Ishikawa (cell line): Measurements from ENCODE around the gene MYO9A.

Experiments
- CEBPB ChIP-seq: IDR thresholded peaks from 2 replicates; pipeline ENCODE4 v1.6.1; 2012
- EGR1 ChIP-seq: IDR thresholded peaks from 2 replicates; pipeline ENCODE4 v1.6.1; 2012
- EP300 ChIP-seq: IDR thresholded peaks from 2 replicates; pipeline ENCODE4 v1.6.1; 2012; ENCODE audit warnings: borderline replicate concordance
- TAF1 ChIP-seq: IDR thresholded peaks from 2 replicates; pipeline ENCODE4 v1.6.1; 2012; ENCODE audit warnings: low read depth, mild to moderate bottlenecking
- TF ChIP-seq, protein P1 (sequence below): IDR thresholded peaks from 2 replicates; pipeline ENCODE4 v1.6.1; 2012; ENCODE audit warnings: low read depth, mild to moderate bottlenecking
- TF ChIP-seq, protein P2 (sequence below): IDR thresholded peaks from 2 replicates; pipeline ENCODE4 v1.6.1; 2012

DNA sequence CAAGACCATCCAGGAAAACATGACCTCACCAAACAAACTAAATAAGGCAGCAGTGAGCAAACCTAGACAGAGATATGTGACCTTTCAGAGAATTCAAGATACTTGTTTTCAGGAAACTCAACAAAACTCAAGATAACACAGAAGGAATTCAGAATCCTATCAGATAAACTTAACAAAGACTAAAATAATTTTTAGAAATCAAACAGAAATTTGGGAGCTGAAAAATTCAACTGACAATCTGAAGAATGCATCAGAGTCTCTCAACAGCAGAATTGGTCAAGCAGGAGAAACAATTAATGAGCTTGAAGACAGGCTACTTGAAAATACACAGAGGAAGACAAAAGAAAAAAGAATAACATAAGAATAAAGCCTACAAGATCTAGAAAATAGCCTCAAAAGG lies 55.6 kb downstream of the MYO9A start:
- no peak for TF ChIP-seq CEBPB
- TF ChIP-seq EP300, result no peak
- TF ChIP-seq, protein P1, sequence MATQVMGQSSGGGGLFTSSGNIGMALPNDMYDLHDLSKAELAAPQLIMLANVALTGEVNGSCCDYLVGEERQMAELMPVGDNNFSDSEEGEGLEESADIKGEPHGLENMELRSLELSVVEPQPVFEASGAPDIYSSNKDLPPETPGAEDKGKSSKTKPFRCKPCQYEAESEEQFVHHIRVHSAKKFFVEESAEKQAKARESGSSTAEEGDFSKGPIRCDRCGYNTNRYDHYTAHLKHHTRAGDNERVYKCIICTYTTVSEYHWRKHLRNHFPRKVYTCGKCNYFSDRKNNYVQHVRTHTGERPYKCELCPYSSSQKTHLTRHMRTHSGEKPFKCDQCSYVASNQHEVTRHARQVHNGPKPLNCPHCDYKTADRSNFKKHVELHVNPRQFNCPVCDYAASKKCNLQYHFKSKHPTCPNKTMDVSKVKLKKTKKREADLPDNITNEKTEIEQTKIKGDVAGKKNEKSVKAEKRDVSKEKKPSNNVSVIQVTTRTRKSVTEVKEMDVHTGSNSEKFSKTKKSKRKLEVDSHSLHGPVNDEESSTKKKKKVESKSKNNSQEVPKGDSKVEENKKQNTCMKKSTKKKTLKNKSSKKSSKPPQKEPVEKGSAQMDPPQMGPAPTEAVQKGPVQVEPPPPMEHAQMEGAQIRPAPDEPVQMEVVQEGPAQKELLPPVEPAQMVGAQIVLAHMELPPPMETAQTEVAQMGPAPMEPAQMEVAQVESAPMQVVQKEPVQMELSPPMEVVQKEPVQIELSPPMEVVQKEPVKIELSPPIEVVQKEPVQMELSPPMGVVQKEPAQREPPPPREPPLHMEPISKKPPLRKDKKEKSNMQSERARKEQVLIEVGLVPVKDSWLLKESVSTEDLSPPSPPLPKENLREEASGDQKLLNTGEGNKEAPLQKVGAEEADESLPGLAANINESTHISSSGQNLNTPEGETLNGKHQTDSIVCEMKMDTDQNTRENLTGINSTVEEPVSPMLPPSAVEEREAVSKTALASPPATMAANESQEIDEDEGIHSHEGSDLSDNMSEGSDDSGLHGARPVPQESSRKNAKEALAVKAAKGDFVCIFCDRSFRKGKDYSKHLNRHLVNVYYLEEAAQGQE, result no peak
- TF ChIP-seq EGR1, result no peak
- TF ChIP-seq, protein P2, sequence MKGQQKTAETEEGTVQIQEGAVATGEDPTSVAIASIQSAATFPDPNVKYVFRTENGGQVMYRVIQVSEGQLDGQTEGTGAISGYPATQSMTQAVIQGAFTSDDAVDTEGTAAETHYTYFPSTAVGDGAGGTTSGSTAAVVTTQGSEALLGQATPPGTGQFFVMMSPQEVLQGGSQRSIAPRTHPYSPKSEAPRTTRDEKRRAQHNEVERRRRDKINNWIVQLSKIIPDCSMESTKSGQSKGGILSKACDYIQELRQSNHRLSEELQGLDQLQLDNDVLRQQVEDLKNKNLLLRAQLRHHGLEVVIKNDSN, result no peak
- TF ChIP-seq TAF1, result no peak
